Right cardiac atrium (tissue), 5 donors: ENCODE measurements around the gene PPFIA1. TPM values are rescaled to one million over a fixed set of nuclear protein-coding genes. Genes with fewer than 3 reads are reported as not detected.
A peak's percentile ranks its signal among the peaks of the same experiment; 100 is the strongest.
"Not testable (repeated sequence)": the region's sequence is repeated elsewhere in the genome, so short reads cannot be mapped to it uniquely, and the experiment has no call there.

Source experiments
- ATAC-seq, 2 donors: fragments of 200-7000 bp; cut with Tn5 transposase; one replicate each; pipeline versions ENCODE4 v1.8.0 to v1.9.1; 2020; ENCODE audit warnings: moderate library complexity in 2 of 2, mild to moderate bottlenecking in 1 of 2
- DNase-seq, 3 donors: peaks; one replicate each; pipeline ENCODE4 v3.0.0-alpha.2; 2020
- H3K27ac ChIP-seq: one replicate; pipeline ENCODE4 v1.5.1; 2013; ENCODE audit warnings: mild to moderate bottlenecking, low read length, control low read depth, moderate library complexity
- H3K27me3 ChIP-seq: one replicate; pipeline ENCODE4 v1.6.1; 2013; ENCODE audit not compliant: control insufficient read depth, insufficient read depth
- H3K4me1 ChIP-seq: one replicate; pipeline ENCODE4 v1.6.1; 2013; ENCODE audit warnings: low read length; ENCODE audit not compliant: control insufficient read depth, insufficient read depth
- H3K4me3 ChIP-seq: one replicate; pipeline ENCODE4 v1.5.1; 2013; ENCODE audit warnings: low read length, control low read depth
- H3K9me3 ChIP-seq: one replicate; pipeline ENCODE4 v1.6.1; 2013; ENCODE audit warnings: low read length; ENCODE audit not compliant: control insufficient read depth
- WGBS: extraction: QIAGEN DNeasy Blood & Tissue Kit; methylation state at CpG from one replicate; pipeline ENCODE4 v1.1.7; 2013; 5-methylcytosine and 5-hydroxymethylcytosine counted together
- intact Hi-C, 4 donors: fragments of 100-400 bp; cut with DNase I; formaldehyde crosslinking; loops; one replicate each; pipeline versions ENCODE4 v1.11.0 to v1.14.0; 2022 to 2023
- polyA plus RNA-seq: library from polyadenylated mRNA; stranded (reverse); fragments of 200-250 nt; gene quantifications from one replicate; pipeline ENCODE4 v1.2.3, GENCODE V29; 2013
- total RNA-seq, 4 donors: library from RNA; stranded (reverse); fragmentation: NEBNext Ultra II Directional; extraction: Animal tissue kit (Norgen Biotek cat#: 25700); gene quantifications; one replicate each; pipeline ENCODE4 v1.2.1, GENCODE V29; 2021
- donor health status: healthy with polysubstance abuse.
- donor health status: DM: no; HTN: yes; CAD: no.
- donor health status: DM: no; HTN: no; CAD: no.
- donor health status: DM: no; HTN: yes; CAD: no; lungs with severe emphysema.
- donor health status: DM: yes; HTN: yes; CAD: no.

The PPFIA1 gene
- total and polyA plus RNA-seq, 5 donors: 16.2 to 44.9 (median 37.7) TPM

DNA sequence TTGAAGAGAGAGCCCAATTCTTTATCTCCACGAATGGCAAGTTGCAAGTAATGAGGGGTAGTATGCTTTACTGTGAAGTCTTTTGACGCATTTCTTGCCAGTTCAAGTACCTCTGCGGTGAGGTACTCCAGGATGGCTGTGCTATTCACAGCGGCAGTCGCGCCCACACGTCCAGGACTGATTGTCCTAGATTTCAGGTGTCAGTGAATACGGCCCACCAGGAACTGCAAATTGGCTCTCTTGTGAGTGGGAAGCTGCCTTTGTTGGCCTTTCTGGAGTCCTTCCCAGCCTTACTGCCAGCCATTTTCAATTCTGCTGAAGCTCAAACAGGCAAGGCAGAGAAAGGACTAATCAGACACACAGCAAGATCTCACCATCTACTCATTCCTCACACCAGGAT, 8.5 kb downstream of the PPFIA1 start:
- no peaks in the 10 kb centered on the region for H3K9me3 ChIP-seq
- 92% methylated on average over 8 of the region's 8 CpGs for WGBS
- H3K27me3 ChIP-seq: no peaks in the 10 kb centered on the region
- no peak overlapping the region for H3K4me3 ChIP-seq
- no peak overlapping the region for H3K27ac ChIP-seq
- DNase-seq (no peak), ATAC-seq (no peak)
- peaks cover 2% of the 10 kb centered on the region for H3K4me1 ChIP-seq
- intact Hi-C loops: no loop called here

DNA sequence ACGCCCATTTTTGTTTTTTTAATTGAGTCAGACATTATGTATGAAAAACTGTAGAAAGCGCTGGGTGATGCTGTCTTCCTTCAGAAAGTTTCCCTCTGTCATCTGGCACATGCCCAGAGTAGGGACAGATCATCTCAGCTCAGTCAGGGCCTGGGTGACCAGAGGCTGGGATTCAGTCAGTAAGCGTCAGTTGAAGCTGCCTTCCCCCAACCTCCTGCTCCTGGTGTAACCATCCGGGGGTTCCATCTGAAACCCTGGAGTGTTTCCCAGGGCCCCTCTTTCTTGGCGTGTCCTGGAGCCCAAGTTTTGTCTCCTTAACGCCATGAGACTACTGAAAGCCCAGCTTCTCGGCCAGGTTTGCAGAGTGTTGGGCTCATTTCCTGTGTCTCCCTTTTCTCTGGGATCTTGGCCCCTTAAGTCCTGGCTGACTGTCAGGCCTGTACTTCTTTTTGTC, 10.7 kb downstream of the PPFIA1 start:
- no peak overlapping the region for H3K4me3 ChIP-seq
- ATAC-seq: peak; percentile 82 to 85
- H3K27ac ChIP-seq: peak overlapping the region; percentile 42
- H3K27me3 ChIP-seq: no peaks in the 10 kb centered on the region
- no peaks in the 10 kb centered on the region for H3K9me3 ChIP-seq
- intact Hi-C loops: no loop called here
- H3K4me1 ChIP-seq: peaks cover 2% of the 10 kb centered on the region
- peak; percentile 49 to 68 (median 61) for DNase-seq
- WGBS: 39% methylated on average over 7 of the region's 7 CpGs

DNA sequence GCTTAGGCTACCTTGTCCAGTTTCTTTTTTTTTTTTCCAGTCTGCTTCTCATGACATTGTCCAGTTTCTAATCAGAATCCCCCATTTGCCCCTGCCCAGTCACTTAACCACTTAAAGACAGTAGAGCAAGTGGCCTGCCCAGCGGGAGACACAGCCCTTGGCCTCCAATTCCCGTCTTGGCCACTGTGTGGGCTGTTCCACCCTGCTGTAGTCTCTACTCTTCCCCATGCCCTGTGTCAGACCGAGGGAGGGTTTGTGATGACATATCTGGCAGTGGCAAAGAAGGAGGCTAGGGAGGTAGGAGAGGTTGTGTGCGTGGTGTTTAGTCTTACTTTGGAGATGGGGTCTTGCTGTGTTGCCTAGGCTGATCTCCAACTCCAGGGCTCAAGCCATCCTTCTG, 11.5 kb downstream of the PPFIA1 start:
- Histone ChIP-seq H3K4me1 (peaks cover 2% of the 10 kb centered on the region), H3K4me3 (no peak overlapping the region), H3K27me3 (no peaks in the 10 kb centered on the region), H3K9me3 (no peaks in the 10 kb centered on the region), H3K27ac (no peak overlapping the region)
- intact Hi-C loops: no loop called here
- ATAC-seq (peak in 1 of 2 donors; percentile 35), DNase-seq (no peak)
- 81% methylated on average over 4 of the region's 4 CpGs for WGBS

- intact Hi-C loops: no loop called here
- no peak overlapping the region for H3K4me3 ChIP-seq
- no peak overlapping the region for H3K27ac ChIP-seq
- no peak for ATAC-seq
- no peaks in the 10 kb centered on the region for H3K9me3 ChIP-seq
- H3K4me1 ChIP-seq: no peaks in the 10 kb centered on the region
- H3K27me3 ChIP-seq: no peaks in the 10 kb centered on the region
- DNase-seq: no peak
- WGBS: 84% methylated on average over 6 of the region's 6 CpGs
Observed at GRCh38 chr11:70288721-70289120, 18.2 kb downstream of the PPFIA1 start.

GRCh38 chr11:70289582-70289981, 19.1 kb downstream of the PPFIA1 start:
- intact Hi-C loops: no loop called here
- Histone ChIP-seq H3K9me3 (no peaks in the 10 kb centered on the region), H3K27ac (no peak overlapping the region), H3K4me1 (no peaks in the 10 kb centered on the region), H3K27me3 (no peaks in the 10 kb centered on the region), H3K4me3 (no peak overlapping the region)
- ATAC-seq (no peak), DNase-seq (no peak)
- over 99% methylated on average over 4 of the region's 4 CpGs for WGBS

DNA sequence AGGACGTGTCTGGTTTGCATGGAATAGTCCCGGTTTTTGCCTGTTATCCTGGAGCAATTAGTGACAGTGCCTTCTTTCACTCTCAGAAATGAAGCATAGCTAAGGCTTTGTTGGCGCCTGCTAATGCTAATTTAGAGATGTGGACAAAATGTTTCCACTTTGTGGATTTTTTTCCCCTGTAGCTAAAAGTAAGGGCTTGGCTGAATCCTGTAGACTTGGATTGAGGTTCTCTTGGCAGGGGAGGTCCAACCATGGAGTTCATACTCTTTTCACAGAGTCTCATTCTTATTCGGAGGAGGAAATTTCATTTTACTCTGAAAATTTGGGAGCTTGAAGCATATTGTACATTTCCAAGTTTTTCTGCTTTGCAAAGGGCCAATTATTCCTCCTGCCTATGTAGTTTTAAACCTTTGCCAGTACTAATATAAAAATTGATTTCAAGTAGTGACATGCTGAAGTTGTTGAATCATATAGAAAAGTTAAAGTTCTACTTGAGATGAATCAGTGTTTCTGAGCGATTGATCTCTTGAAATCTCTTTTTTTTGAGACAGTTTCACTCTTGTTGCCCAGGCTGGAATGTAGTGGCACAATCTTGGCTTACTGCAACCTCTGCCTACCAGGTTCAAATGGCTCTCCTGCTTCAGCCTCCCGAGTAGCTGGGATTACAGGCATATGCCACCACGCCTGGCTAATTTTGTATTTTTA, 20.0 kb downstream of the PPFIA1 start:
- no peaks in the 10 kb centered on the region for H3K27me3 ChIP-seq
- intact Hi-C loops: no loop called here
- no peaks in the 10 kb centered on the region for H3K4me1 ChIP-seq
- no peak overlapping the region for H3K27ac ChIP-seq
- H3K9me3 ChIP-seq: no peaks in the 10 kb centered on the region
- no peak overlapping the region for H3K4me3 ChIP-seq
- DNase-seq: no peak
- WGBS: 82% methylated on average over 7 of the region's 7 CpGs
- no peak for ATAC-seq

GRCh38 chr11:70292166-70292565, 21.7 kb downstream of the PPFIA1 start:
- 91% methylated on average over 8 of the region's 8 CpGs for WGBS
- ATAC-seq: no peak

DNA sequence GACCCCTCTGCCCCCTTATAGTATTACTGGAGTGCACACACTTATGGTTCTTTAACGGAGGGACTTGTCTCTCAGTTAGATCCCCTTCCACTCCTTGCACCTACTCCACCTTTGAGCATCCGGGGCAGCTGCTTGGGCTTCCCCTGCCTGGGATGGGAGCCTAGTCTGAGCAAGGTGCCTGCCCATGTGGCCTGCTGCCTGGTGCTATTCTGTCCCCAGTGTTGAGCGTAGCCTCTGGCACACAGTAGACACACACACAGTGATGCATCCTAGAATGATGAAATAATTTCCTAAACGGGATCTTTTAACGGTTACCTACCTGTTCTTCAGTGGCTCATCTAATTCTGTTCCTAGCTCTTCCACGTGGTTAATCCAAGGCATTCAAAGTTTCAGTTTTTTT, 22.4 kb downstream of the PPFIA1 start:
- DNase-seq: no peak
- intact Hi-C loops: no loop called here
- ATAC-seq: peak in 1 of 2 donors; percentile 25

More at GRCh38 chr11:70292166-70292565, 21.7 kb downstream of the PPFIA1 start:
- no peaks in the 10 kb centered on the region for H3K27me3 ChIP-seq
- no peak overlapping the region for H3K4me3 ChIP-seq
- no peaks in the 10 kb centered on the region for H3K4me1 ChIP-seq
- H3K27ac ChIP-seq: no peak overlapping the region
- intact Hi-C loops: no loop called here
- DNase-seq: no peak
- H3K9me3 ChIP-seq: no peaks in the 10 kb centered on the region

DNA sequence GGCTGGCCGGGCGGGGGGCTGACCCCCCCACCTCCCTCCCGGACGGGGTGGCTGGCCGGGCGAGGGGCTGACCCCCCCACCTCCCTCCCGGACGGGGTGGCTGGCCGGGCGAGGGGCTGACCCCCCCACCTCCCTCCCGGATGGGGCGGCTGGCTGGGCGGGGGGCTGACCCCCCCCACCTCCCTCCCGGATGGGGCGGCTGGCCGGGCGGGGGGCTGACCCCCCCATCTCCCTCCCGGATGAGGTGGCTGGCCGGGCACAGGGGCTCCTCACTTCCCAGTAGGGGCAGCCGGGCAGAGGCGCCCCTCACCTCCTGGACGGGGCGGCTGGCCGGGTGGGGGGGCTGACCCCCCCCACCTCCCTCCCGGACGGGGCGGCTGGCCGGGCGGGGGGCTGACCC, 24.7 kb downstream of the PPFIA1 start:
- intact Hi-C loops, ATAC-seq, H3K4me3 ChIP-seq, H3K9me3 ChIP-seq, H3K27me3 ChIP-seq, H3K27ac ChIP-seq, H3K4me1 ChIP-seq: not testable (repeated sequence)
- peak in 1 of 3 donors; percentile 68 for DNase-seq
- 95% methylated on average over 22 of the region's 29 CpGs for WGBS

More for the DNA sequence above, 22.4 kb downstream of the PPFIA1 start:
- Histone ChIP-seq H3K9me3 (no peaks in the 10 kb centered on the region), H3K4me1 (no peaks in the 10 kb centered on the region), H3K27me3 (no peaks in the 10 kb centered on the region), H3K4me3 (no peak overlapping the region), H3K27ac (no peak overlapping the region)
- 90% methylated on average over 6 of the region's 6 CpGs for WGBS

- WGBS: 98% methylated on average over 7 of the region's 7 CpGs
- Histone ChIP-seq H3K27me3 (no peaks in the 10 kb centered on the region), H3K27ac (no peak overlapping the region), H3K9me3 (no peaks in the 10 kb centered on the region), H3K4me3 (no peak overlapping the region), H3K4me1 (no peaks in the 10 kb centered on the region)
- DNase-seq: no peak
- no peak for ATAC-seq
- intact Hi-C loops: no loop called here
Observed at GRCh38 chr11:70296681-70297080, 26.2 kb downstream of the PPFIA1 start.

DNA sequence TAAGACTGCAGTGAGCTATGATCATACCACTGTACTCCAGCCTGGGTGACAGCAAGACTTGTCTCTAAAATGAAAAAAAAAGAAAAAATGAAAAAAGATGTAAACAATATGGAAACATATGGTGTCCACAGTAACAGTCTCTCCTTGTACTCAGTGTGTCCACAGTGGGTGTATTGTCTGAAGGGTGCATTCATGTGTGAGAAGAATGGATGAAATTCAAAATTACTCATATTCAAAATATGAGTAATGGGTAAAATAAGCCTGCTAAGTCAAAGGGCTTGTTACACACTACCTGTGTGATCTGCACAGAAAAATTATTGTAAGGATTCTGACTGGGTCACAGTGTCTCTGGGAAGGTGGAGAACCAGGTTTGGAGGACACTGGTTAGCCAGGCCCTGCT, 26.9 kb downstream of the PPFIA1 start:
- intact Hi-C loops: no loop called here
- Histone ChIP-seq H3K4me1 (no peaks in the 10 kb centered on the region), H3K4me3 (no peak overlapping the region), H3K27me3 (no peaks in the 10 kb centered on the region), H3K9me3 (no peaks in the 10 kb centered on the region), H3K27ac (no peak overlapping the region)
- ATAC-seq: no peak
- DNase-seq: no peak
